WTC11 (cell line): ENCODE measurements around the gene RNF40. TPM values are rescaled to one million over a fixed set of nuclear protein-coding genes. Genes with fewer than 3 reads are reported as not detected.

Experiments used
- ATF1 ChIP-seq: sonication (generic); formaldehyde crosslinking; IDR thresholded peaks from 2 replicates; pipeline ENCODE4 v1.8.1; 2023; ENCODE audit warnings: mild to moderate bottlenecking, moderate library complexity, missing genetic modification reagents
- CBFB ChIP-seq: sonication (generic); formaldehyde crosslinking; IDR thresholded peaks from 2 replicates; pipeline ENCODE4 v1.8.1; 2022; ENCODE audit warnings: mild to moderate bottlenecking, low read depth, missing genetic modification reagents
- CREB1 ChIP-seq: sonication (generic); formaldehyde crosslinking; IDR thresholded peaks from 2 replicates; pipeline ENCODE4 v1.8.0; 2023; ENCODE audit warnings: mild to moderate bottlenecking, missing genetic modification reagents
- ELF4 ChIP-seq: sonication (generic); formaldehyde crosslinking; IDR thresholded peaks from 2 replicates; pipeline ENCODE4 v1.8.1; 2022; ENCODE audit warnings: low read depth, mild to moderate bottlenecking, moderate library complexity, missing genetic modification reagents
- EMX1 ChIP-seq: fragments of 250-450 bp; sonication (Bioruptor Pico); IDR thresholded peaks from 2 replicates; pipeline ENCODE4 v1.8.0; 2021; ENCODE audit warnings: mild to moderate bottlenecking
- ETV6 ChIP-seq: sonication (generic); formaldehyde crosslinking; IDR thresholded peaks from 2 replicates; pipeline ENCODE4 v1.8.1; 2022; ENCODE audit warnings: mild to moderate bottlenecking, missing genetic modification reagents
- HMGXB4 ChIP-seq: sonication (generic); formaldehyde crosslinking; IDR thresholded peaks from 2 replicates; pipeline ENCODE4 v1.8.1; 2023; ENCODE audit warnings: mild to moderate bottlenecking, moderate library complexity, missing genetic modification reagents
- JUN ChIP-seq: sonication (generic); formaldehyde crosslinking; IDR thresholded peaks from 2 replicates; pipeline ENCODE4 v1.8.0; 2023; ENCODE audit warnings: mild to moderate bottlenecking, missing genetic modification reagents
- NFATC4 ChIP-seq: fragments of 250-450 bp; sonication (Bioruptor Pico); IDR thresholded peaks from 2 replicates; pipeline ENCODE4 v1.9.0; 2021; ENCODE audit warnings: mild to moderate bottlenecking
- NR1H2 ChIP-seq: sonication (generic); formaldehyde crosslinking; IDR thresholded peaks from 2 replicates; pipeline ENCODE4 v1.9.0; 2021; ENCODE audit warnings: mild to moderate bottlenecking, moderate library complexity, missing genetic modification reagents
- PRDM15 ChIP-seq: sonication (generic); formaldehyde crosslinking; IDR thresholded peaks from 2 replicates; pipeline ENCODE4 v1.8.0; 2022; ENCODE audit warnings: missing genetic modification reagents
- SP1 ChIP-seq: sonication (generic); formaldehyde crosslinking; conservative IDR thresholded peaks from 2 replicates; pipeline ENCODE4 v1.8.1; 2022; ENCODE audit warnings: missing genetic modification reagents
- TCF7 ChIP-seq: sonication (generic); formaldehyde crosslinking; IDR thresholded peaks from 2 replicates; pipeline ENCODE4 v1.8.0; 2022; ENCODE audit warnings: mild to moderate bottlenecking, low read depth, missing genetic modification reagents, moderate library complexity
- ZNF138 ChIP-seq: sonication (generic); formaldehyde crosslinking; conservative IDR thresholded peaks from 2 replicates; pipeline ENCODE4 v1.8.1; 2022; ENCODE audit warnings: mild to moderate bottlenecking, moderate library complexity, missing genetic modification reagents
- ZNF317 ChIP-seq: sonication (generic); formaldehyde crosslinking; IDR thresholded peaks from 2 replicates; pipeline ENCODE4 v1.8.1; 2023; ENCODE audit warnings: low read depth, mild to moderate bottlenecking, moderate library complexity, missing genetic modification reagents, borderline replicate concordance
- ZNF532 ChIP-seq: fragments of 250-450 bp; sonication (Bioruptor Pico); IDR thresholded peaks from 2 replicates; pipeline ENCODE4 v1.9.0; 2021; ENCODE audit warnings: mild to moderate bottlenecking, borderline replicate concordance
- total RNA-seq: library from RNA; stranded (reverse); gene quantifications from 3 replicates; pipeline ENCODE4 v1.2.3, GENCODE V29; 2021
- TF ChIP-seq, protein P1 (sequence below): fragments of 250-450 bp; sonication (Bioruptor Pico); IDR thresholded peaks from 2 replicates; pipeline ENCODE4 v2.1.2; 2022; ENCODE audit warnings: mild to moderate bottlenecking, moderate library complexity

RNF40 gene
- total RNA-seq, 1 experiment from 2014 or later = 77.1 TPM

DNA sequence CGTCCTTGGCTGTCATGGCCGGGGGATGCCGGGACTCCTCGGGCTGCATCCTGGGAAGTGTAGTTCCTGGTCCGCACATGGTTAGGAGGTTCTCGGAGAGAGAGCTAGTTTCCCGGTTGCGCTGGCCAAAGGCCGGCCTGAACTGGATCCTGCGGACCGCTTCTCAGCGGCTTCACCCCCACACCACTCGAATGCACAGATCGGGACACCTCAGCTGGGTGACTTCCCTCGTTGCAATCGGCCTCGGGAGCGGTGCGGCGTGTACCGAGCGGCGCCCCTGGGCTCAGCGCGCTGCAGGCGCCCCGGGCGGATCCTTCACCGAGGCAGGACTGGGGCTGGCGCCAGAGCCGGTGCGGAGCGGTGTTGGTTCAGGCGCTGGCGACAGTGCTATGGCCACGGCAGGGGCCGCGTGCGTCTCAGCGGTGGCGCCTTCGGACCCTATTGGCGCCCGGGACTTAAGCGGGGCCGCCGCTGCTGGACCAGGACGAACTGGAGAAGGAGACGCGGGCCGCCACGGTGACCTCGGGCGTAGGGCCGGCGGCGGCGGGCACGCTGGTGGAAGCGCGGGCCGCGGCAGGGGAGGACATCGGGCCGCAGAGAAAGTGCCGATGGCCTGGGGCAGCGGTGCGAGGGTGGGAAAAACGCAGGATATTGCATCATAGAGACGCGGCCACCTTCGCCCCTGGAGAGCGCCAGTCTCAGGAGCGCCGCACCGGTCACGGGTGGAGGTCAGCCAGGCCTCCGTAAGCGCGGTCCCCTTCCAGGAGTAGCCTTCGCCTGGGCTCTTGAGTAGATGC, 13.5 kb downstream of the RNF40 start (continued):
- TF ChIP-seq ZNF532 = peak; percentile 86; the same call in 1 of the 2 replicates
- peak; percentile 78 for TF ChIP-seq PRDM15 (CRISPR knock-in tag)
- no peak; the same call in 1 of the 2 replicates for TF ChIP-seq ETV6 (CRISPR knock-in tag)
- TF ChIP-seq CREB1 (CRISPR knock-in tag) = peak; percentile 15; the same call in 1 of the 2 replicates
- peak; percentile 66; the same call in 1 of the 2 replicates for TF ChIP-seq NFATC4 (CRISPR knock-in tag)
- peak; percentile 61; the same call in 1 of the 2 replicates for TF ChIP-seq JUN (CRISPR knock-in tag)
- TF ChIP-seq TCF7 (CRISPR knock-in tag) = 0 out of 2 replicates have a peak, but pooled peaks have one; percentile 69
- no peak for TF ChIP-seq ELF4 (CRISPR knock-in tag)
- 0 out of 2 replicates have a peak, but pooled peaks have one; percentile 81 for TF ChIP-seq ZNF138 (CRISPR knock-in tag)
- peak; percentile 17; the same call in 1 of the 2 replicates for TF ChIP-seq ATF1 (CRISPR knock-in tag)
- TF ChIP-seq NR1H2 (CRISPR knock-in tag) = peak; percentile 78
- peak; percentile 70; the same call in 1 of the 2 replicates for TF ChIP-seq HMGXB4 (CRISPR knock-in tag)
- peak; percentile 42; the same call in 1 of the 2 replicates for TF ChIP-seq ZNF317 (CRISPR knock-in tag)
- TF ChIP-seq CBFB (CRISPR knock-in tag) = peak; percentile 96
- TF ChIP-seq EMX1 (CRISPR knock-in tag) = peak; percentile 85
- TF ChIP-seq, protein P1, sequence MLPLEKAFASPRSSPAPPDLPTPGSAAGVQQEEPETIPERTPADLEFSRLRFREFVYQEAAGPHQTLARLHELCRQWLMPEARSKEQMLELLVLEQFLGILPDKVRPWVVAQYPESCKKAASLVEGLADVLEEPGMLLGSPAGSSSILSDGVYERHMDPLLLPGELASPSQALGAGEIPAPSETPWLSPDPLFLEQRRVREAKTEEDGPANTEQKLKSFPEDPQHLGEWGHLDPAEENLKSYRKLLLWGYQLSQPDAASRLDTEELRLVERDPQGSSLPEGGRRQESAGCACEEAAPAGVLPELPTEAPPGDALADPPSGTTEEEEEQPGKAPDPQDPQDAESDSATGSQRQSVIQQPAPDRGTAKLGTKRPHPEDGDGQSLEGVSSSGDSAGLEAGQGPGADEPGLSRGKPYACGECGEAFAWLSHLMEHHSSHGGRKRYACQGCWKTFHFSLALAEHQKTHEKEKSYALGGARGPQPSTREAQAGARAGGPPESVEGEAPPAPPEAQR (CRISPR knock-in tag) = no peak
- TF ChIP-seq SP1 (CRISPR knock-in tag) = peak; percentile 78
